GM19455 (cell line): ENCODE results near the gene ALPI.
"Not testable (repeated sequence)": the region's sequence is repeated elsewhere in the genome, so short reads cannot be mapped to it uniquely, and the experiment has no call there.

Source experiments
- ATAC-seq: cut with Tn5 transposase; IDR thresholded peaks from one replicate; pipeline ENCODE4 v1.9.1; 2021; ENCODE audit not compliant: unreplicated experiment

Gene ALPI

GRCh38 chr2:232420463-232421188 lies 35.3 kb upstream of the ALPI start:
- no peak for ATAC-seq

GRCh38 chr2:232421189-232421785 lies 34.7 kb upstream of the ALPI start:
- no peak for ATAC-seq

GRCh38 chr2:232422051-232422450 lies 33.9 kb upstream of the ALPI start:
- ATAC-seq, result no peak

GRCh38 chr2:232422996-232423395 lies 33.0 kb upstream of the ALPI start:
- ATAC-seq, result not testable (repeated sequence)

GRCh38 chr2:232423407-232423806 lies 32.5 kb upstream of the ALPI start:
- ATAC-seq, result not testable (repeated sequence)

GRCh38 chr2:232431705-232432590 lies 24.0 kb upstream of the ALPI start:
- ATAC-seq, result no peak

- no peak for ATAC-seq
Measured at GRCh38 chr2:232432598-232433184, 23.3 kb upstream of the ALPI start.

- ATAC-seq, result not testable (repeated sequence)
Measured at GRCh38 chr2:232433622-232434021, 22.3 kb upstream of the ALPI start.

GRCh38 chr2:232434091-232434490 lies 21.9 kb upstream of the ALPI start:
- no peak for ATAC-seq

GRCh38 chr2:232434563-232435374 lies 21.2 kb upstream of the ALPI start:
- ATAC-seq, result no peak

GRCh38 chr2:232435375-232435648 lies 20.6 kb upstream of the ALPI start:
- ATAC-seq, result no peak

GRCh38 chr2:232435805-232436204 lies 20.1 kb upstream of the ALPI start:
- no peak for ATAC-seq

- ATAC-seq, result no peak
Measured at GRCh38 chr2:232436381-232437194, 19.4 kb upstream of the ALPI start.

GRCh38 chr2:232437195-232437571 lies 18.8 kb upstream of the ALPI start:
- no peak for ATAC-seq

GRCh38 chr2:232438091-232438490 lies 17.9 kb upstream of the ALPI start:
- ATAC-seq, result no peak

GRCh38 chr2:232438951-232439757 lies 16.8 kb upstream of the ALPI start:
- no peak for ATAC-seq

GRCh38 chr2:232439758-232440135 lies 16.2 kb upstream of the ALPI start:
- ATAC-seq, result no peak

- ATAC-seq, result peak; percentile 76
Measured at GRCh38 chr2:232440220-232441018, 15.5 kb upstream of the ALPI start.
